Lower leg skin (tissue), 4 donors: ENCODE data around the gene NCF2. TPM values are rescaled to one million over a fixed set of nuclear protein-coding genes. Genes with fewer than 3 reads are reported as not detected.

Source experiments
- DNase-seq, 2 donors: peaks; one replicate each; pipeline ENCODE4 v3.0.0-alpha.2; 2019; ENCODE audit warnings: low spot score in 2 of 2
- H3K4me3 ChIP-seq: fragments of 200-600 bp; sonication (generic); 2 replicates; pipeline ENCODE4 v1.5.1; 2017; ENCODE audit warnings: mild to moderate bottlenecking, low read depth; ENCODE audit not compliant: poor library complexity, severe bottlenecking
- POLR2A ChIP-seq, 2 donors: fragments of 450-650 bp; IDR thresholded peaks; one replicate each; pipeline ENCODE4 v1.6.1; 2016 to 2017; ENCODE audit warnings: antibody characterized with exemption in 2 of 2, mild to moderate bottlenecking in 1 of 2, moderate library complexity in 1 of 2
- WGBS, 2 donors: methylation state at CpG; one replicate each; pipeline ENCODE4 v1.1.5; 2018; 5-methylcytosine and 5-hydroxymethylcytosine counted together
- intact Hi-C: fragments of 100-400 bp; cut with DNase I; formaldehyde crosslinking; loops from one replicate; pipeline ENCODE4 v1.15.0; 2023; ENCODE audit warnings: low total_unique reads
- total RNA-seq, 4 donors: library from RNA; depleted of rRNA; stranded (reverse); fragments of >200 nt; gene quantifications; one replicate each; pipeline ENCODE4 v1.1.0, GENCODE V29; 2016
- TF ChIP-seq, protein P1 (sequence below), 3 donors: fragments of 450-650 bp; IDR thresholded peaks; one replicate each; pipeline ENCODE4 v1.5.1; 2016; ENCODE audit warnings: antibody characterized with exemption in 3 of 3, mild to moderate bottlenecking in 3 of 3, moderate library complexity in 2 of 3

NCF2 gene
- total RNA-seq, 4 donors from 2014 or later: 26.6 to 58.2 (median 33.4) TPM

DNA sequence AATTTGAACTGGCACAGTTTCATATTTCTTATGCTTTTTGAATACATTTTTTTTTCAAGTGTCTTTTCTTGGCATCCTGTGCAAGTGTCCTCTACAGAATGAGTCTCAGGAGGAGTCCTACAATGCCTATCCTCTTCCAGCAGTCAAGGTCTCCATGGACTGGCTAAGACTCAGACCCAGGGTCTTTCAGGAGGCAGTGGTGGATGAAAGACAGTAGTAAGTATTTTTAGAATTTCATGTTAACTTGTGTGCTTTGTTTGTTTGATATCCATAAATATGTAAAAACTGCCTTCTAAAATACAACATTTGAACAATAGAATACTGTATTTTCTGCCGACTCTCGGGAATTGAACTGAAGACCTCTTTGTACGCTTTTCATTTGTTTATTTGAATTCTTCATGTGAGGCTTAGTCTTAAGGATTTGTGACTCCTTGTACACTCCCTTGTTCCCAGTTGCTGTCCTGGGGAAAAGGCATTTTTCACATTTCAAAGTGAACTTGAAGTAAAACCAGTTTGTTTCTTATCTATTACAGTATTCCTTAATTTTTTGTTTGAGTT is 56.6 kb downstream of the NCF2 start:
- DNase-seq: no peak
- intact Hi-C loops: no loop called here
- no peak for TF ChIP-seq POLR2A (IDR thresholded peaks at IDR 0.05)
- TF ChIP-seq, protein P1, sequence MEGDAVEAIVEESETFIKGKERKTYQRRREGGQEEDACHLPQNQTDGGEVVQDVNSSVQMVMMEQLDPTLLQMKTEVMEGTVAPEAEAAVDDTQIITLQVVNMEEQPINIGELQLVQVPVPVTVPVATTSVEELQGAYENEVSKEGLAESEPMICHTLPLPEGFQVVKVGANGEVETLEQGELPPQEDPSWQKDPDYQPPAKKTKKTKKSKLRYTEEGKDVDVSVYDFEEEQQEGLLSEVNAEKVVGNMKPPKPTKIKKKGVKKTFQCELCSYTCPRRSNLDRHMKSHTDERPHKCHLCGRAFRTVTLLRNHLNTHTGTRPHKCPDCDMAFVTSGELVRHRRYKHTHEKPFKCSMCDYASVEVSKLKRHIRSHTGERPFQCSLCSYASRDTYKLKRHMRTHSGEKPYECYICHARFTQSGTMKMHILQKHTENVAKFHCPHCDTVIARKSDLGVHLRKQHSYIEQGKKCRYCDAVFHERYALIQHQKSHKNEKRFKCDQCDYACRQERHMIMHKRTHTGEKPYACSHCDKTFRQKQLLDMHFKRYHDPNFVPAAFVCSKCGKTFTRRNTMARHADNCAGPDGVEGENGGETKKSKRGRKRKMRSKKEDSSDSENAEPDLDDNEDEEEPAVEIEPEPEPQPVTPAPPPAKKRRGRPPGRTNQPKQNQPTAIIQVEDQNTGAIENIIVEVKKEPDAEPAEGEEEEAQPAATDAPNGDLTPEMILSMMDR (IDR thresholded peaks at IDR 0.05): no peak
- 88 to 93% methylated on average over 3 of the region's 3 CpGs for WGBS, 2 donors
- no peak overlapping the region for H3K4me3 ChIP-seq

DNA sequence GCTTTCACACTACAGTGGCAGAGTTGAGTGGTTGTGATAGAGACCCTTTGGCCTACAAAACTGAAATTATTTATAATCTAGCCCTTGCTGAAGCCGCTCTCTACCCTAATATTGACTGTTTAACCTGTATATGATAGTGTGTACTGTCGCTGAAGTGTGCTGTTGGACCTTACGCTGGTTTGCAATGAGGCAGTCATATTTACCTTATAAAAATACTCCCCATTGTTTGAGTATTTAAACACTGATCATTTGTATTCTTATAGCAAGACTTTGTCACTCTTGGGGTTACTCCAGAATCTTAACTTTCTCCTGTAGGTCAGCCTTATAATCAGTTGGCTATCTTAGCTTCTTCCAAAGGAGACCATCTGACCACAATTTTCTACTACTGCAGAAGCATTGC is 61.7 kb downstream of the NCF2 start:
- WGBS, 2 donors: 91 to 98% methylated on average over 3 of the region's 3 CpGs
- intact Hi-C loops: no loop called here
- TF ChIP-seq, protein P1 (IDR thresholded peaks at IDR 0.05): no peak
- no peak for TF ChIP-seq POLR2A (IDR thresholded peaks at IDR 0.05)
- DNase-seq: no peak
- H3K4me3 ChIP-seq: no peak overlapping the region

DNA sequence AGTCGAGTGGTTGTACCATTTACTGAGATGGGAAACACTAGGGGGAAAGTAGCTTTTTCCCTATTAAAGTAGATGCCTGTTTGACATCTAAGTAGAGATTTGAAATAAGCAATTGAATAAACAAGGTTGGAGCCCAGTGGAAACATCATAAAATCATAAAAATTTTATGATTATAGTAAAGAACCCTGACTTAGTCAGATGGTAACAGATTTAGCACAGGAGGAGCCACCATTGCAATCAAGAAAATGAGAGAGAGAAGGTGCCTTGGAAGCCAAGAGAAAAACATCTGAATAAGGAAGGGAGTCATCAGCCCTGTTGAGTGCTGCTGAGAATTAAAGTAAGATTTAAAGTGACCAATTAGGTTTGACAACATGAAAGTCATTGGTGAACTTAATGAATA is 68.2 kb downstream of the NCF2 start:
- H3K4me3 ChIP-seq: no peak overlapping the region
- TF ChIP-seq, protein P1 (IDR thresholded peaks at IDR 0.05): no peak
- TF ChIP-seq POLR2A (IDR thresholded peaks at IDR 0.05): no peak
- intact Hi-C loops: no loop called here
- DNase-seq: no peak
- 100% methylated on average over 1 of the region's 1 CpG for WGBS, 2 donors

DNA sequence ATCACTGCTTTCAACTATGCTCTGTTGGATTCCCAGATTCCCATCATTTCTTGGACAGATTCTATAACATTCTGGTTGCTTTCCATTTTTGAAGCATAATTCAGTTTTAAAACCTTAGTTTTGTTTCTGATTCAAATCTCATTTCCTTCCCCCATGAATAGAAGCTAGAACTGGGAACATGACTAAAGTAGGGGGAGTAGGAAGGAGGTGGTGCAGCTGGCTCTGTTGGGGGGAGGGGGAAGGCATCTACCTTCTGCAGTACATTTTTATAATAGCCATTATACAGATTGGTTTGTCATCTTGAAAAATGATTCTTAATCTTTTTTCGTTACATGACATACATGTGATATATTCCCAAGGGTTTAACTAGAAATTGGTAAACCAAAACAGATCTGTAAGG is 69.9 kb downstream of the NCF2 start:
- 89 to 92% methylated on average over 1 of the region's 1 CpG for WGBS, 2 donors
- no peak overlapping the region for H3K4me3 ChIP-seq
- intact Hi-C loops: no loop called here
- no peak for DNase-seq
- TF ChIP-seq, protein P1 (IDR thresholded peaks at IDR 0.05): no peak
- TF ChIP-seq POLR2A (IDR thresholded peaks at IDR 0.05): no peak

DNA sequence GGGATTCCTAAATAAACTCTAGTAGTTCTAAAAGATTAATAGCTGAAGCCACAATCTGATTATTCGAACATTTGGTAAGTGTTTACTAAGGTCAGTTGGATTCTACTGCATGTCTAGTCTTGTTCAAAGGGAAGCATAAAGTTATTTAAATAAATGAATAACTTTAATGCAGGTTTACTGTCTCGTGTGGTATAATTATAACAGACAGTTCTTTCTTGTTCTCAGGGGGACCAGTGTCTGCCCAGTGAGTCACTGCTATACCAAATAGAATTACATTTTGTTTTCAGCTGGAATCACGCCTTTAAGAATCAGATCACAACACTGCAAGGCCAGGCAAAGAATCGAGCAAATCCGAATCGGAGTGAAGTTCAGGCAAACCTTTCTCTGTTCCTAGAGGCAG is 72.9 kb downstream of the NCF2 start:
- WGBS, 2 donors: 76 to 79% methylated on average over 6 of the region's 6 CpGs
- intact Hi-C loops: no loop called here
- TF ChIP-seq, protein P1 (IDR thresholded peaks at IDR 0.05): no peak
- TF ChIP-seq POLR2A (IDR thresholded peaks at IDR 0.05): no peak
- no peak overlapping the region for H3K4me3 ChIP-seq
- DNase-seq: no peak

DNA sequence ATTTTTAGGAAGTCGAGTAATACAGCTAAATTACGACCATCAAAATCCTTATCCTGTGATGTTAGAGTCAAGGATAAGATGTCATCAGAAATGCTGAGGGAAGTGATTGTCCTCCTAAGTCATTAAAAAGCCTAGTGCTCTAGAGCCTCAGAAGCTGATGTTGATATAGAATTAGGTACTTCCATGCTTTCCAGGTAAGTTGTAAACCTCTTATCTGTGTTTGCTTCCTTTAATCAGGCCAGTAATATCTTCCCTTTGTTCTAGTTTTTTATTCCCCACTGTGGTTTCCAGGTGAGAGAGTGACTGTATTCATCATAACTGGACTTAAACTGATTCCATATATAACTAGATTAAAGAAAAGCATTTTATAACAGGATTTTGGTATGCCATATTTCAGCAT is 73.5 kb downstream of the NCF2 start:
- DNase-seq: no peak
- TF ChIP-seq POLR2A (IDR thresholded peaks at IDR 0.05): no peak
- TF ChIP-seq, protein P1 (IDR thresholded peaks at IDR 0.05): no peak
- WGBS, 2 donors: 90 to 91% methylated on average over 2 of the region's 2 CpGs
- intact Hi-C loops: no loop called here
- no peak overlapping the region for H3K4me3 ChIP-seq
